Right ventricle myocardium inferior (tissue), 1 donor: Measurements from ENCODE around the gene IQUB. TPM values are rescaled to one million over a fixed set of nuclear protein-coding genes. Genes with fewer than 3 reads are reported as not detected.
"Not testable (repeated sequence)": the region's sequence is repeated elsewhere in the genome, so short reads cannot be mapped to it uniquely, and the experiment has no call there.

Experiments
- ATAC-seq: fragments of 200-7000 bp; cut with Tn5 transposase; one replicate; pipeline ENCODE4 v1.9.1; 2020; ENCODE audit warnings: mild to moderate bottlenecking, moderate library complexity
- DNase-seq: peaks from one replicate; pipeline ENCODE4 v3.0.0; 2021; ENCODE audit errors: missing footprints
- intact Hi-C: fragments of 100-400 bp; cut with DNase I; formaldehyde crosslinking; loops from one replicate; pipeline ENCODE4 v1.11.0; 2022
- total RNA-seq: library from RNA; stranded (reverse); fragmentation: NEBNext Ultra II Directional; extraction: Animal tissue kit (Norgen Biotek cat#: 25700); gene quantifications from one replicate; pipeline ENCODE4 v1.2.1, GENCODE V29; 2021
- donor health status: DM: no; HTN: yes; CAD: no; lungs with severe emphysema.

Gene IQUB
- total RNA-seq, 1 donor from 2014 or later = 0.54 TPM

DNA sequence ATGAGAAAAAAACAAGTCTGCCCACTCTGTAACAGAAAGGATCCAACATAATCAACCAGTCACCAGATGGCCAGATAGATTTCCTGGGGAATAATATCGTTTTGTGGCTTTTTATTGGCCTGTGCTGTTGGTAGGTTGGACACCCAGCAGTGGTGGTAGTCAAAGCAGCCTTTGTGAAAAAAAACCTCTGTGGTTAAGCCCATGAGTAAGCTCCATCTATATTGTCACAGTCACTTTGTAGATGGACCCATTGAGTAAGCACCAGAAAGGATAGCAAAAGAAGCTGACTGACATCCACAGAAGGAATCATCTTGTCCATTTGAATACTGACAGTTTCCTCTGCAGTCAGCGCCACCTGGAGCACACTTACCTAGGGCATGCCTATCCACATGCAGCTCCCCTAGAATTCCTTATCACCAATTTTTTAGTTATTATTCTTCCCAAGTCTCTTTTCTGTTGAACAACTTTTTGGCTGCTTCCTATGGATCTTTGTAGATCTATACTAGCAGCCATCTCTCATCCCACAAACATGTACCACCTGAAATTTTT, 96.9 kb downstream of the IQUB start:
- intact Hi-C loops = no loop called here
- DNase-seq = no peak
- ATAC-seq = no peak

DNA sequence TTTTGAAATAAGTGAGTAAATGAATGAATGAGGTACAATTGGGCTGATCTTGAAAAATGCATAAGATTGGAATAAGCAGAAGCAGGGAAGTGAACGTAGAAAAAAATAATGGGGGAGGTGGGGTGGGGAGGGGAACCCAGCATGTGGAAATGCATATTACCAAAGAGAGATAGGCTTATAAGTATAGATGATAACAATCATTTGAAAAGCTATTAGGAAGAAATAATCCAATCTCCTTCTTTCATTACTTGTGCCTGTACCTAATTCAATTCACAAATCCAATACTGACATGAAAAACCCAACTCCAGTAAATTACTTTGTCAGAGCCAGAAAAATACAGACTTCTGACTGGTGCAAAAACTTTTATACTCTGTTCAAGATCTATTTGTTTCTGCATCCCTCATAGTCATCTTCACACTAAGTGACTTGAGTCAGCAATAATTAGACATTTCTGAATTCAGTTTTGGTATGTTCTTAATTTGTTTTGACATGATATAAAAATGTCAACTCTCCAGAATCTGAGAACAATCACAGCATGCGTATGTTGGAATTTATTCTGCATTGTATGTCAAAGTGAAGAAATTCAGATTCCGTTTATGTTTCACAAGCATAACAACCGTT, 99.2 kb downstream of the IQUB start:
- no peak for DNase-seq
- intact Hi-C loops = no loop called here
- ATAC-seq = no peak

DNA sequence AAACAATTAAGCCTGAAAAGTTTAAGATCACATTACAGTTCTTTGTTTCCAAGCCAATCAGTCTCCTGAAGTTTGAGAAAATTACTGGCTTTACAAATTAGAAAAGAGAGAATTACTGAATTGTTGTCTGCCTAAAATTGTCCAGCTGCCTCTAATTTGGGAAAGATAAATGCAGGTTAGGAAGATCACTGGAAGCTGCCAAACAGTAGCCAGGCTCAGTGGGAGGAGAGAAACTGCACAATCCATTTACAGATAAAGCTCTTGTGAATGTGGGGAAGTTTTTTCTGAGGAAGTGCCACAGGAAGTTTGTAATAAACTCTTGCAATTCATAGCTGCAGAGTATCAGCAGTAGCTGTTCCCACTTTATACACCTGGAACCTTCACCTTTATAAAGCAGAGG, 100.7 kb downstream of the IQUB start:
- ATAC-seq (no peak), DNase-seq (no peak)
- intact Hi-C loops = no loop called here

DNA sequence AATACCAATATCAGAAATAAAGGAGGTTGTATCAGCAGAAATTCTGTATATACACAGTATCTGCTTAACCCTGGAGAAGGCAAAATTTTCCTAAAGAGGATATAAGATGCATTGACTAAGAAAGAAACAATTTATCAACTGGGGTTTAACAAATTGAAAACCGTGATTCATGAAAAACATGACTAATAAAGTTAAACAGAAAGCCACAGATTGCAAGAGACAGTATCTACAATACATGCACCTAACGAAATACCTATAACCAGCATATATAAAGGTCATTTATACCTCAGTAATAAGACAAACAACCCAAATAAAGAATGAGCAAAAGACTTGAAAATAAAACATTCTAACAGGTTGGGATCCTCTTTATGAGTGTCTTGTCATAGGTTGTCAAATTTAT, 101.8 kb downstream of the IQUB start:
- no peak for ATAC-seq
- intact Hi-C loops = no loop called here
- DNase-seq = no peak

DNA sequence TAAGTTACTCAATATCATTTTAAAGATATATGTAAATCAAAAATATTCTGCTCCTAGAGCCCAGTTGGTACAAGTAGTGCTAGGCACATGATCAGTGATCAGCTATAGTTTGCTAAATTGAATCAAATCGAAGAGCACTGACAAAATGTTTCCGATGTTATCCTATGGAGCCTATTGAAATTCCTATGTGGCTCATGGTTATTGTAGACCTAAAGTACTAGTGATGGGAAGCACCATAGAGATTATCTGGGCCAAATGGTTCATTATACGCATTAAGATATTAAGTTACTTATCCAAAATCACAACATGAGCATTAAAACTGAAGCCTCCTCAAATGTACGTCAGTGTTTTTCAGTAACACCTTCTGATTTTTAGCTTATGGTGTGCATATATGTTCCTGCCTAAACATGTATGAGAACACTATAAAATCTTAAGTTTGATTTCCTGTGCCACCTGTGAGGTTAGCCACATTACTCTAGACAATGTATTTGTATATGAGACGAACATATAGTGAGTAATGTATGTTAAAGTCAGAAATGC, 103.2 kb downstream of the IQUB start:
- intact Hi-C loops = no loop called here
- ATAC-seq (no peak), DNase-seq (no peak)

GRCh38 chr7:123425246-123425645, 109.1 kb downstream of the IQUB start:
- intact Hi-C loops = no loop called here
- ATAC-seq = no peak

DNA sequence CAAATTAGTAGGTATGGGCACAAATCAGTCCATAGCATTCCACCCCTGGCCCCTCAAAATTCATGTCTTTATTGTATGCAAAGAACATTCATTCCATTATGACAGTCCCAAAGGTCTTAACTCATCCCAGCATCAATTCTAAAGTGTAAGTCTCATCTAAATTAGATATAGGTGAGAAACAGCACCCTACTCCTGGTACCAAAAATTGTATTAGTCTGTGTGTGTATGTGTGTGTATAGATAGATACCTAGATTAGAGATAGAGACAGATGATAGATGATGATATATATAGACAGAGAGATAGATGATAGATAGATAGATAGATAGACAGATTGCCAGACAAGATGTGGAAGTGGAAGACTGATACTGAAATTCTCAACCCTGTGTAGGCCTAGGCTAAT, 109.9 kb downstream of the IQUB start:
- DNase-seq (no peak), ATAC-seq (no peak)
- intact Hi-C loops = no loop called here

More at GRCh38 chr7:123425246-123425645, 109.1 kb downstream of the IQUB start:
- no peak for DNase-seq

- intact Hi-C loops = no loop called here
- DNase-seq (no peak), ATAC-seq (no peak)
Measured at GRCh38 chr7:123423622-123424021, 110.8 kb downstream of the IQUB start.

GRCh38 chr7:123417580-123417979, 116.8 kb downstream of the IQUB start:
- intact Hi-C loops = no loop called here
- ATAC-seq = no peak
- no peak for DNase-seq

- intact Hi-C loops = no loop called here
- DNase-seq (no peak), ATAC-seq (no peak)
Measured at GRCh38 chr7:123415625-123416024, 118.8 kb downstream of the IQUB start.

DNA sequence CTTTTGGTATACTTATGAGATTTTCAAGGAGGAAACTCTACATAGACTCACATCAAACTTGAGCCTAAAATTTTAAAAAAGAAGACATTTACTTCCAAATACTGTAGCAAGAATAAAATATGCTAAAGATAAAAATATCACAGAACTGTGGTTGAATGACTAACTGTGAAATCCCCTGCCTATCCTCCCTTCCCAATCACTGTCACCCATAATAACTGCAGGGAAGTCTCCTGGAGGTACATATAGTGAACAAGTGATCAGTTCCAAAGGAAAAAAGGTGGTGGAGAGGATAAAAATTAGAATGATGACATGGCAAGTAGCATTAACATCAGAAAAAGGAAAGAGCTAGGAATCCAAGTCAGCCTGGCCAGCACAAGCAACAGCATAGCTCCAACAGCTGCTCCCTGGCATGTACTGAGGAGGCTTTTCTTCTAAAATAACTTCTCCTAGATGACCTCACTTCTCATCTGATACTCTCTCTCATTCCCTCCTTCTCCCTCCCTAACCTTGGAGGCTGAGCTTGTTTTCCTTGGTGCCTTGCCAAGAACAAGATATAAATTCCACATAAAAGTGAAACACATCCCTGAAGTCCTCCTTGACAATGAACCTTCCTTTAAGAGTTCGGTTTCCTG, 124.0 kb downstream of the IQUB start:
- intact Hi-C loops = no loop called here
- ATAC-seq = peak; percentile 93
- DNase-seq = no peak

DNA sequence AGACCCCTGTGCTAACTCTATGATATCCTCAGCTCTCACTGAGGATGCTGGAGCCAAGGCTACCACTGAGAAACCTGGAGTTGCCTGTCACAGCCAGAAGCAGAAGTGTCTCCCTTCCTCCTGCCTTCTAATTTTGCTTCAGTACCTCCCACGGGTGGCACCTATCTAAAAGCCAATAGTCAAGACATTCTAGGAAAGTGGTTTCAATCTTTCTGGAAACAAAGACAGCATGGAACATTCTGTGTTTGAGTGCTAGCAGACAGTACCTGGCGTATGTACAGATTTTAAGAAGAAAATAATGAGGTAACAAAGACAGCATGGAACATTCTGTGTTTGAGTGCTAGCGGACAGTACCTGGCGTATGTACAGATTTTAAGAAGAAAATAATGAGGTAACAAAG, 126.4 kb downstream of the IQUB start:
- intact Hi-C loops, ATAC-seq, DNase-seq: not testable (repeated sequence)

Other genes with a start within 250 kb of the IQUB start
- 307 TPM for gene NDUFA5, start 23.2 kb upstream of the IQUB start, total RNA-seq
- 77.3 TPM for gene ASB15, start 67.2 kb upstream of the IQUB start, total RNA-seq
- 492 TPM for gene LMOD2, start 121.3 kb upstream of the IQUB start, total RNA-seq
- 28.4 TPM for gene WASL, start 214.4 kb upstream of the IQUB start, total RNA-seq